HepG2 (cell line): ENCODE data around the gene SDK1. TPM values are rescaled to one million over a fixed set of nuclear protein-coding genes. Genes with fewer than 3 reads are reported as not detected.

Source experiments
- ATAC-seq: fragments of 200-7000 bp; cut with Tn5 transposase; 3 replicates; pipeline ENCODE4 v1.9.1; 2020; ENCODE audit warnings: mild to moderate bottlenecking, moderate library complexity
- BruUV-seq: library from RNA; stranded (reverse); fragments of 400-500 nt; replicated peaks from 2 replicates; lab custom pipeline; 2021; lab: Mats Ljungman, UMichigan
- CTCF ChIA-PET: fragments of 300-600 bp; formaldehyde crosslinking; extraction: SDS; loops from one replicate; lab custom pipeline; 2021; ENCODE audit warnings: low total read pairs, inconsistent platforms, low intra/inter-chr PET ratio; lab: Yijun Ruan, JAX
- POLR2A ChIA-PET: fragments of 350-600 bp; sonication (Branson Sonifier 250); formaldehyde crosslinking; loops from one replicate; lab custom pipeline; 2020; ENCODE audit warnings: antibody characterized with exemption, inconsistent platforms; lab: Yijun Ruan, JAX
- DNase-seq: peaks from one replicate; pipeline ENCODE4 v3.0.0-alpha.2; 2015; ENCODE audit warnings: low spot score
- FAIRE-seq: peaks from 3 replicates; lab custom pipeline; 2011; peaks lifted over from hg19 to GRCh38; lab: Jason Lieb, UNC
- H2AFZ ChIP-seq: one replicate; pipeline ENCODE4 v1.6.1; 2011; ENCODE audit warnings: low read length, inconsistent platforms
- H3K27ac ChIP-seq: fragments of 300-600 bp; 3 replicates; pipeline ENCODE4 v1.8.0; 2011; ENCODE audit warnings: mixed run types, mild to moderate bottlenecking, mixed read lengths, low read length, inconsistent platforms; ENCODE audit not compliant: insufficient read depth; ENCODE audit errors: extremely low read length
- H3K27me3 ChIP-seq, 2 experiments: fragments of 200-600 bp in 1 of 2; 2 replicates in 1 of 2; 3 replicates in 1 of 2; pipeline versions ENCODE4 v1.6.0 to v1.8.0; 2011; ENCODE audit warnings: low read length in 2 of 2, mild to moderate bottlenecking in 2 of 2, moderate library complexity in 2 of 2, inconsistent platforms in 1 of 2; ENCODE audit not compliant: insufficient read depth in 2 of 2, control insufficient read depth in 1 of 2
- H3K36me3 ChIP-seq, 2 experiments: fragments of 200-600 bp in 1 of 2; replicated peaks in 1 of 2; 2 replicates in 1 of 2; 3 replicates in 1 of 2; pipeline versions ENCODE4 v1.5.1 to v1.8.0; 2011; ENCODE audit warnings: low read length in 2 of 2, inconsistent platforms in 1 of 2; ENCODE audit not compliant: insufficient read depth in 2 of 2, control insufficient read depth in 1 of 2
- H3K4me1 ChIP-seq: 2 replicates; pipeline ENCODE4 v1.5.1; 2012; ENCODE audit warnings: low read length, inconsistent platforms; ENCODE audit not compliant: insufficient read depth
- H3K4me2 ChIP-seq: 2 replicates; pipeline ENCODE4 v1.6.0; 2011; ENCODE audit warnings: low read depth, low read length, inconsistent platforms
- H3K4me3 ChIP-seq, 3 experiments: fragments of 200-600 bp in 1 of 3; sonication (generic), shearing (Covaris generic) in 1 of 3; replicated peaks in 1 of 3; 2 replicates each; pipeline ENCODE4 v1.5.1; 2011 to 2016; ENCODE audit warnings: low read length in 3 of 3, inconsistent platforms in 2 of 3, low read depth in 2 of 3, mild to moderate bottlenecking in 2 of 3, control low read depth in 1 of 3, mixed read lengths in 1 of 3; ENCODE audit not compliant: insufficient read depth in 1 of 3
- H3K79me2 ChIP-seq: one replicate; pipeline ENCODE4 v1.6.1; 2011; ENCODE audit warnings: low read length, inconsistent platforms; ENCODE audit not compliant: insufficient read depth
- H3K9ac ChIP-seq: 2 replicates; pipeline ENCODE4 v1.6.0; 2011; ENCODE audit warnings: mild to moderate bottlenecking, low read depth, low read length, inconsistent platforms; ENCODE audit not compliant: insufficient read depth
- H3K9me3 ChIP-seq: 2 replicates; pipeline ENCODE4 v1.5.1; 2012; ENCODE audit warnings: mild to moderate bottlenecking, low read length
- H4K20me1 ChIP-seq: 2 replicates; pipeline ENCODE4 v1.6.0; 2011; ENCODE audit warnings: inconsistent platforms, mild to moderate bottlenecking, low read length, moderate library complexity; ENCODE audit not compliant: insufficient read depth
- CENPX ChIP-seq: sonication (generic); formaldehyde crosslinking; IDR thresholded peaks from 2 replicates; pipeline ENCODE4 v1.9.0; 2021; ENCODE audit warnings: mild to moderate bottlenecking, missing genetic modification reagents, moderate library complexity
- HOXD1 ChIP-seq: sonication (generic); formaldehyde crosslinking; IDR thresholded peaks from 2 replicates; pipeline ENCODE4 v1.5.0; 2020; ENCODE audit warnings: missing genetic modification reagents
- MAX ChIP-seq: IDR thresholded peaks from 2 replicates; pipeline ENCODE4 v1.6.1; 2012; ENCODE audit warnings: inconsistent platforms
- PRDM10 ChIP-seq: sonication (generic); formaldehyde crosslinking; IDR thresholded peaks from 2 replicates; pipeline ENCODE4 v1.4.0; 2020; ENCODE audit warnings: low read depth, missing genetic modification reagents
- REL ChIP-seq: sonication (generic); formaldehyde crosslinking; conservative IDR thresholded peaks from 2 replicates; pipeline ENCODE4 v1.8.0; 2022; ENCODE audit warnings: mild to moderate bottlenecking, missing genetic modification reagents, moderate library complexity
- SIN3A ChIP-seq: IDR thresholded peaks from 2 replicates; pipeline ENCODE4 v1.6.1; 2011; ENCODE audit warnings: low read depth, mild to moderate bottlenecking, control low read depth, low read length, borderline replicate concordance
- STAT5B ChIP-seq: sonication (generic); formaldehyde crosslinking; IDR thresholded peaks from 2 replicates; pipeline ENCODE4 v1.4.0; 2020; ENCODE audit warnings: missing genetic modification reagents
- ZBTB38 ChIP-seq: sonication (generic); formaldehyde crosslinking; IDR thresholded peaks from 2 replicates; pipeline ENCODE4 v1.5.1; 2020; ENCODE audit warnings: mild to moderate bottlenecking, missing genetic modification reagents
- ZMYM3 ChIP-seq: sonication (generic); formaldehyde crosslinking; IDR thresholded peaks from 2 replicates; pipeline ENCODE4 v1.5.1; 2020; ENCODE audit warnings: mild to moderate bottlenecking, missing genetic modification reagents
- ZNF180 ChIP-seq: sonication (generic); formaldehyde crosslinking; IDR thresholded peaks from 2 replicates; pipeline ENCODE4 v1.4.0; 2020; ENCODE audit warnings: low read depth, missing genetic modification reagents, borderline replicate concordance
- ZNF496 ChIP-seq: sonication (generic); formaldehyde crosslinking; IDR thresholded peaks from 2 replicates; pipeline ENCODE4 v1.8.1; 2023; ENCODE audit warnings: mild to moderate bottlenecking, moderate library complexity, missing genetic modification reagents; ENCODE audit not compliant: insufficient replicate concordance
- ZNF749 ChIP-seq: sonication (generic); formaldehyde crosslinking; IDR thresholded peaks from 2 replicates; pipeline ENCODE4 v1.8.0; 2022; ENCODE audit warnings: mild to moderate bottlenecking, missing genetic modification reagents, moderate library complexity, borderline replicate concordance
- ZSCAN9 ChIP-seq: IDR thresholded peaks from 2 replicates; pipeline ENCODE4 v1.6.1; 2016; ENCODE audit warnings: borderline replicate concordance
- WGBS: methylation state at CpG from one replicate; pipeline ENCODE4 v1.1.6; 2017; ENCODE audit warnings: low lambda C conversion rate; 5-methylcytosine and 5-hydroxymethylcytosine counted together
- in situ Hi-C: cut with HindIII; loops from 2 replicates; pipeline ENCODE4 v1.10.0; 2017; ENCODE audit warnings: low pct_unique_long_range_greater_than_20kb; ENCODE audit not compliant: extremely low pct_ligation_motif_present
- intact Hi-C: fragments of 100-400 bp; cut with micrococcal nuclease; formaldehyde crosslinking; loops from one replicate; pipeline ENCODE4 v1.10.0; 2022; ENCODE audit not compliant: unreplicated experiment
- polyA plus RNA-seq, 8 experiments: library from polyadenylated mRNA; depleted of rRNA in 3 of 8; stranded (reverse) in 7 of 8; unstranded in 1 of 8; fragments of >200 nt; fragmentation: Illumina TruSeq in 4 of 8; extraction: Trizol in 4 of 8; gene quantifications; 2 replicates each; pipeline versions ENCODE4 v1.2.1 to v1.2.3, GENCODE V29; 2011 to 2016; ENCODE audit warnings: low read depth in 4 of 8, missing spikeins in 1 of 8, mixed read lengths in 1 of 8; ENCODE audit not compliant: insufficient read depth in 1 of 8
- total RNA-seq, 5 experiments: library from RNA; depleted of rRNA; stranded (reverse); fragments of >200 nt; fragmentation: Illumina TruSeq; extraction: Trizol; gene quantifications; 2 replicates each; pipeline ENCODE4 v1.2.3, GENCODE V29; 2016; ENCODE audit warnings: low read depth in 1 of 5
- TF ChIP-seq, protein P1 (sequence below): sonication (generic); formaldehyde crosslinking; conservative IDR thresholded peaks from 2 replicates; pipeline ENCODE4 v1.4.0; 2020; ENCODE audit warnings: missing genetic modification reagents
- TF ChIP-seq, protein P2 (sequence below): sonication (generic); formaldehyde crosslinking; IDR thresholded peaks from 2 replicates; pipeline ENCODE4 v1.4.0; 2020; ENCODE audit warnings: missing genetic modification reagents, borderline replicate concordance
- TF ChIP-seq, protein P3 (sequence below): sonication (generic); formaldehyde crosslinking; IDR thresholded peaks from 2 replicates; pipeline ENCODE4 v1.8.1; 2023; ENCODE audit warnings: mild to moderate bottlenecking, missing genetic modification reagents

Gene SDK1
- total and polyA plus RNA-seq, 2 of the 13 experiments (the other 11 are each of a cell fraction or from before 2014, with no cell fraction given), result 0.35 to 2.4 TPM

GRCh38 chr7:3984456-3984855, 683.4 kb downstream of the SDK1 start:
- H3K4me1 ChIP-seq, result no peaks in the 10 kb centered on the region
- BruUV-seq, result no TSS peak
- no peaks in the 10 kb centered on the region for H4K20me1 ChIP-seq
- FAIRE-seq (no peak), DNase-seq (no peak), ATAC-seq (no peak)
- no peak overlapping the region for H3K4me3 ChIP-seq
- ChIA-PET CTCF (no interaction called here), POLR2A (no interaction called here)
- no peak overlapping the region for H3K9ac ChIP-seq
- 85% methylated on average over 4 of the region's 5 CpGs for WGBS
- no peak overlapping the region for H2AFZ ChIP-seq
- no peak overlapping the region for H3K4me2 ChIP-seq
- no peaks in the 10 kb centered on the region for H3K9me3 ChIP-seq
- no peaks in the 10 kb centered on the region for H3K79me2 ChIP-seq
- intact Hi-C loops (no loop called here), in situ Hi-C loops (no loop called here)
- H3K36me3 ChIP-seq, result no peaks in the 10 kb centered on the region
- H3K27ac ChIP-seq, result no peak overlapping the region
- H3K27me3 ChIP-seq, result no peaks in the 10 kb centered on the region
- TF ChIP-seq ZSCAN9 (CRISPR knock-in tag) (no peak), ZBTB38 (CRISPR knock-in tag) (no peak), SIN3A (no peak), CENPX (CRISPR knock-in tag) (no peak), HOXD1 (no peak), ZMYM3 (no peak), PRDM10 (CRISPR knock-in tag) (no peak), STAT5B (CRISPR knock-in tag) (no peak), MAX (no peak), ZNF180 (CRISPR knock-in tag) (no peak), ZNF749 (no peak), REL (CRISPR knock-in tag) (no peak), ZNF496 (CRISPR knock-in tag) (no peak)
- TF ChIP-seq, protein P1, sequence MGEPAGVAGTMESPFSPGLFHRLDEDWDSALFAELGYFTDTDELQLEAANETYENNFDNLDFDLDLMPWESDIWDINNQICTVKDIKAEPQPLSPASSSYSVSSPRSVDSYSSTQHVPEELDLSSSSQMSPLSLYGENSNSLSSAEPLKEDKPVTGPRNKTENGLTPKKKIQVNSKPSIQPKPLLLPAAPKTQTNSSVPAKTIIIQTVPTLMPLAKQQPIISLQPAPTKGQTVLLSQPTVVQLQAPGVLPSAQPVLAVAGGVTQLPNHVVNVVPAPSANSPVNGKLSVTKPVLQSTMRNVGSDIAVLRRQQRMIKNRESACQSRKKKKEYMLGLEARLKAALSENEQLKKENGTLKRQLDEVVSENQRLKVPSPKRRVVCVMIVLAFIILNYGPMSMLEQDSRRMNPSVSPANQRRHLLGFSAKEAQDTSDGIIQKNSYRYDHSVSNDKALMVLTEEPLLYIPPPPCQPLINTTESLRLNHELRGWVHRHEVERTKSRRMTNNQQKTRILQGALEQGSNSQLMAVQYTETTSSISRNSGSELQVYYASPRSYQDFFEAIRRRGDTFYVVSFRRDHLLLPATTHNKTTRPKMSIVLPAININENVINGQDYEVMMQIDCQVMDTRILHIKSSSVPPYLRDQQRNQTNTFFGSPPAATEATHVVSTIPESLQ, result no peak
- TF ChIP-seq, protein P2, sequence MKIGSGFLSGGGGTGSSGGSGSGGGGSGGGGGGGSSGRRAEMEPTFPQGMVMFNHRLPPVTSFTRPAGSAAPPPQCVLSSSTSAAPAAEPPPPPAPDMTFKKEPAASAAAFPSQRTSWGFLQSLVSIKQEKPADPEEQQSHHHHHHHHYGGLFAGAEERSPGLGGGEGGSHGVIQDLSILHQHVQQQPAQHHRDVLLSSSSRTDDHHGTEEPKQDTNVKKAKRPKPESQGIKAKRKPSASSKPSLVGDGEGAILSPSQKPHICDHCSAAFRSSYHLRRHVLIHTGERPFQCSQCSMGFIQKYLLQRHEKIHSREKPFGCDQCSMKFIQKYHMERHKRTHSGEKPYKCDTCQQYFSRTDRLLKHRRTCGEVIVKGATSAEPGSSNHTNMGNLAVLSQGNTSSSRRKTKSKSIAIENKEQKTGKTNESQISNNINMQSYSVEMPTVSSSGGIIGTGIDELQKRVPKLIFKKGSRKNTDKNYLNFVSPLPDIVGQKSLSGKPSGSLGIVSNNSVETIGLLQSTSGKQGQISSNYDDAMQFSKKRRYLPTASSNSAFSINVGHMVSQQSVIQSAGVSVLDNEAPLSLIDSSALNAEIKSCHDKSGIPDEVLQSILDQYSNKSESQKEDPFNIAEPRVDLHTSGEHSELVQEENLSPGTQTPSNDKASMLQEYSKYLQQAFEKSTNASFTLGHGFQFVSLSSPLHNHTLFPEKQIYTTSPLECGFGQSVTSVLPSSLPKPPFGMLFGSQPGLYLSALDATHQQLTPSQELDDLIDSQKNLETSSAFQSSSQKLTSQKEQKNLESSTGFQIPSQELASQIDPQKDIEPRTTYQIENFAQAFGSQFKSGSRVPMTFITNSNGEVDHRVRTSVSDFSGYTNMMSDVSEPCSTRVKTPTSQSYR (CRISPR knock-in tag), result no peak
- TF ChIP-seq, protein P3, sequence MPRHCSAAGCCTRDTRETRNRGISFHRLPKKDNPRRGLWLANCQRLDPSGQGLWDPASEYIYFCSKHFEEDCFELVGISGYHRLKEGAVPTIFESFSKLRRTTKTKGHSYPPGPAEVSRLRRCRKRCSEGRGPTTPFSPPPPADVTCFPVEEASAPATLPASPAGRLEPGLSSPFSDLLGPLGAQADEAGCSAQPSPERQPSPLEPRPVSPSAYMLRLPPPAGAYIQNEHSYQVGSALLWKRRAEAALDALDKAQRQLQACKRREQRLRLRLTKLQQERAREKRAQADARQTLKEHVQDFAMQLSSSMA (CRISPR knock-in tag), result no peak
